Measurements from ENCODE around the gene ARID4A. TPM values are rescaled to one million over a fixed set of nuclear protein-coding genes. Genes with fewer than 3 reads are reported as not detected.

Gene ARID4A
- total RNA-seq, 1 experiment from 2014 or later: 12.5 TPM

DNA sequence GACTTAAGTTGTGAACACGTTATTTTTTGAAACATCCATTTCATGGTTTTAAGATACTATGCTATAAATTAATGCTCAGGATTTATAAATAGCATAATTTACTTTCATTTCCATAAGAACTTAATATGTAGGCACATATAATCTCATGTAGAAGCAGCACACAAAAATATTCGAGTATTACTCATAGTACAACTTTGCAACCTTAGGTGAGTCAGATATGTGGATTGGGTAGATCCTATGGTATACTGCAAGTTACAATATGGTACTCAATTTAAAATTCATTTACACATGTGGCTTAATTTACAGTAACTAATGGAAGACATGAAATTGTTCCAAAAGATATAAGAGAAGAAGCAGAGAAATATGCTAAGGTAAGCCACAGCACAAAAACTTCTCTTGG lies 27.7 kb upstream of the ARID4A start (continued):
- TF ChIP-seq, protein P1, sequence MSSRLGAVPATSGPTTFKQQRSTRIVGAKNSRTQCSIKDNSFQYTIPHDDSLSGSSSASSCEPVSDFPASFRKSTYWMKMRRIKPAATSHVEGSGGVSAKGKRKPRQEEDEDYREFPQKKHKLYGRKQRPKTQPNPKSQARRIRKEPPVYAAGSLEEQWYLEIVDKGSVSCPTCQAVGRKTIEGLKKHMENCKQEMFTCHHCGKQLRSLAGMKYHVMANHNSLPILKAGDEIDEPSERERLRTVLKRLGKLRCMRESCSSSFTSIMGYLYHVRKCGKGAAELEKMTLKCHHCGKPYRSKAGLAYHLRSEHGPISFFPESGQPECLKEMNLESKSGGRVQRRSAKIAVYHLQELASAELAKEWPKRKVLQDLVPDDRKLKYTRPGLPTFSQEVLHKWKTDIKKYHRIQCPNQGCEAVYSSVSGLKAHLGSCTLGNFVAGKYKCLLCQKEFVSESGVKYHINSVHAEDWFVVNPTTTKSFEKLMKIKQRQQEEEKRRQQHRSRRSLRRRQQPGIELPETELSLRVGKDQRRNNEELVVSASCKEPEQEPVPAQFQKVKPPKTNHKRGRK (CRISPR knock-in tag; IDR thresholded peaks at IDR 0.05; ENCODE audit: borderline replicate concordance): no peak
- TF ChIP-seq CDX4 (CRISPR knock-in tag; IDR thresholded peaks at IDR 0.05; ENCODE audit: borderline replicate concordance) (no peak), ELF4 (CRISPR knock-in tag; IDR thresholded peaks at IDR 0.05; ENCODE audit: low read depth) (no peak), GRHL2 (CRISPR knock-in tag; IDR thresholded peaks at IDR 0.05; ENCODE audit: insufficient replicate concordance, severe bottlenecking) (no peak), MXD4 (CRISPR knock-in tag; IDR thresholded peaks at IDR 0.05; ENCODE audit: borderline replicate concordance) (no peak), ZNF121 (CRISPR knock-in tag; IDR thresholded peaks at IDR 0.05) (no peak), FOXJ3 (CRISPR knock-in tag; IDR thresholded peaks at IDR 0.05; ENCODE audit: borderline replicate concordance) (no peak), SOX15 (CRISPR knock-in tag; IDR thresholded peaks at IDR 0.05) (no peak), SP1 (CRISPR knock-in tag; conservative IDR thresholded peaks at IDR 0.05) (no peak), CREB1 (CRISPR knock-in tag; IDR thresholded peaks at IDR 0.05) (no peak), NFYB (CRISPR knock-in tag; conservative IDR thresholded peaks at IDR 0.05; ENCODE audit: low read depth) (no peak)
- TF ChIP-seq, protein P2, sequence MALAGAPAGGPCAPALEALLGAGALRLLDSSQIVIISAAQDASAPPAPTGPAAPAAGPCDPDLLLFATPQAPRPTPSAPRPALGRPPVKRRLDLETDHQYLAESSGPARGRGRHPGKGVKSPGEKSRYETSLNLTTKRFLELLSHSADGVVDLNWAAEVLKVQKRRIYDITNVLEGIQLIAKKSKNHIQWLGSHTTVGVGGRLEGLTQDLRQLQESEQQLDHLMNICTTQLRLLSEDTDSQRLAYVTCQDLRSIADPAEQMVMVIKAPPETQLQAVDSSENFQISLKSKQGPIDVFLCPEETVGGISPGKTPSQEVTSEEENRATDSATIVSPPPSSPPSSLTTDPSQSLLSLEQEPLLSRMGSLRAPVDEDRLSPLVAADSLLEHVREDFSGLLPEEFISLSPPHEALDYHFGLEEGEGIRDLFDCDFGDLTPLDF (CRISPR knock-in tag; IDR thresholded peaks at IDR 0.05): no peak
- TF ChIP-seq, protein P3, sequence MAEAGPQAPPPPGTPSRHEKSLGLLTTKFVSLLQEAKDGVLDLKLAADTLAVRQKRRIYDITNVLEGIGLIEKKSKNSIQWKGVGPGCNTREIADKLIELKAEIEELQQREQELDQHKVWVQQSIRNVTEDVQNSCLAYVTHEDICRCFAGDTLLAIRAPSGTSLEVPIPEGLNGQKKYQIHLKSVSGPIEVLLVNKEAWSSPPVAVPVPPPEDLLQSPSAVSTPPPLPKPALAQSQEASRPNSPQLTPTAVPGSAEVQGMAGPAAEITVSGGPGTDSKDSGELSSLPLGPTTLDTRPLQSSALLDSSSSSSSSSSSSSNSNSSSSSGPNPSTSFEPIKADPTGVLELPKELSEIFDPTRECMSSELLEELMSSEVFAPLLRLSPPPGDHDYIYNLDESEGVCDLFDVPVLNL (CRISPR knock-in tag; IDR thresholded peaks at IDR 0.05; ENCODE audit: borderline replicate concordance, low read depth): no peak

DNA sequence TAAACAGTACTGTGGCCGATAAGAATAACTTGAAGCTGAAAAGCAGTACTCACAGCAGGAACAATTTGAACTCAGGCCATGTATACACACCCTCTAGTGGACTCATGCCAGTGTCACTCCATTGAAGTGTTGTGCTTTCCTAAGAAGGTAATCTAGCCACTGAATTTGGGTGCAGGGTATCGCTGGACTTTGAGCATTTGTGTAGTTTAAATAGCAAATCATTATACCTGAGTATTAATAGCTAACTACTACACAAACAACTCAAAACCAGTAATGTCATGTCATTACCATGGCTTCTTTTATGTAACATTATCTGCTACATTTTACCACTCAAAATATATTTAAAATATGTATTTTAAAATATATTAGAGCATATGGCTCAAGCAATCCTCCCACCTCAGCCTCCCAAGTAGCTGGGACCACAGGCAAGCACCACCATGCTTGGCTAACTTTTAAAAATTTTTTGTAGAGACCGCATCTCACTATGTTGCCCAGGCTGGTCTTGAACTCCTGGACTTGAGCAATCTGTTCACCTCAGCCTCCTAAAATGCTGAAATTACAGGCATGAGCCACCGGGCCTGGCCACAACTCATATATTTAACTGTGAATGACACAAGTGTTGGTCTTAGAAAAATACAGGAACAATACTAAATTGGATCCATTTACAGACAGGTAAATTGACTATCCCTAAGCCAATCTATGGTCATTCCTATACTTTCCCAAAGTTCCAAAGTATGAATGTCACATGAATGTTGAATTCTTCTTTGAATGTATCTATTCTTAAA lies 25.6 kb upstream of the ARID4A start:
- H3K27ac Mint-ChIP-seq: no peak overlapping the region
- no peaks in the 10 kb centered on the region for H3K9me3 Mint-ChIP-seq
- no peak for DNase-seq (ENCODE audit: low spot score)
- H3K36me3 Mint-ChIP-seq: peaks cover 57% of the 10 kb centered on the region
- H3K27me3 Mint-ChIP-seq (ENCODE audit: low read depth): no peaks in the 10 kb centered on the region
- ATAC-seq: peak; percentile 60
- H3K4me1 Mint-ChIP-seq: no peaks in the 10 kb centered on the region
- CTCF ChIA-PET: interaction anchor here (1.4 kb wide), 1 partner anchor 123 kb away, joined by 3 read pairs; the partner anchor contains the start of gene TOMM20L
- POLR2A ChIA-PET: no interaction called here
- H3K4me3 Mint-ChIP-seq: no peak overlapping the region
- TF ChIP-seq JUN (CRISPR knock-in tag; IDR thresholded peaks at IDR 0.05) (no peak), RORB (CRISPR knock-in tag; IDR thresholded peaks at IDR 0.05) (no peak), OVOL2 (CRISPR knock-in tag; IDR thresholded peaks at IDR 0.05; ENCODE audit: borderline replicate concordance) (no peak), ZBTB21 (CRISPR knock-in tag; IDR thresholded peaks at IDR 0.05; ENCODE audit: borderline replicate concordance) (no peak), ERG (CRISPR knock-in tag; IDR thresholded peaks at IDR 0.05) (no peak), ARID4B (CRISPR knock-in tag; IDR thresholded peaks at IDR 0.05; ENCODE audit: borderline replicate concordance) (no peak), MXD4 (CRISPR knock-in tag; IDR thresholded peaks at IDR 0.05; ENCODE audit: borderline replicate concordance) (no peak), ELF4 (CRISPR knock-in tag; IDR thresholded peaks at IDR 0.05; ENCODE audit: low read depth) (no peak), ZNF121 (CRISPR knock-in tag; IDR thresholded peaks at IDR 0.05) (no peak)
- TF ChIP-seq, protein P4, sequence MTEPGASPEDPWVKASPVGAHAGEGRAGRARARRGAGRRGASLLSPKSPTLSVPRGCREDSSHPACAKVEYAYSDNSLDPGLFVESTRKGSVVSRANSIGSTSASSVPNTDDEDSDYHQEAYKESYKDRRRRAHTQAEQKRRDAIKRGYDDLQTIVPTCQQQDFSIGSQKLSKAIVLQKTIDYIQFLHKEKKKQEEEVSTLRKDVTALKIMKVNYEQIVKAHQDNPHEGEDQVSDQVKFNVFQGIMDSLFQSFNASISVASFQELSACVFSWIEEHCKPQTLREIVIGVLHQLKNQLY (CRISPR knock-in tag; IDR thresholded peaks at IDR 0.05): no peak
- TF ChIP-seq, protein P5, sequence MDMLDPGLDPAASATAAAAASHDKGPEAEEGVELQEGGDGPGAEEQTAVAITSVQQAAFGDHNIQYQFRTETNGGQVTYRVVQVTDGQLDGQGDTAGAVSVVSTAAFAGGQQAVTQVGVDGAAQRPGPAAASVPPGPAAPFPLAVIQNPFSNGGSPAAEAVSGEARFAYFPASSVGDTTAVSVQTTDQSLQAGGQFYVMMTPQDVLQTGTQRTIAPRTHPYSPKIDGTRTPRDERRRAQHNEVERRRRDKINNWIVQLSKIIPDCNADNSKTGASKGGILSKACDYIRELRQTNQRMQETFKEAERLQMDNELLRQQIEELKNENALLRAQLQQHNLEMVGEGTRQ (CRISPR knock-in tag; IDR thresholded peaks at IDR 0.05): no peak
- TF ChIP-seq, protein P6, sequence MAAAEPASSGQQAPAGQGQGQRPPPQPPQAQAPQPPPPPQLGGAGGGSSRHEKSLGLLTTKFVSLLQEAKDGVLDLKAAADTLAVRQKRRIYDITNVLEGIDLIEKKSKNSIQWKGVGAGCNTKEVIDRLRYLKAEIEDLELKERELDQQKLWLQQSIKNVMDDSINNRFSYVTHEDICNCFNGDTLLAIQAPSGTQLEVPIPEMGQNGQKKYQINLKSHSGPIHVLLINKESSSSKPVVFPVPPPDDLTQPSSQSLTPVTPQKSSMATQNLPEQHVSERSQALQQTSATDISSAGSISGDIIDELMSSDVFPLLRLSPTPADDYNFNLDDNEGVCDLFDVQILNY (CRISPR knock-in tag; IDR thresholded peaks at IDR 0.05): no peak
